GM12801 (cell line): Measurements from ENCODE around the gene CDHR3.

Source experiments
- CTCF ChIP-seq: IDR thresholded peaks from one replicate; pipeline ENCODE4 v1.5.1; 2011; ENCODE audit warnings: control low read depth; ENCODE audit not compliant: insufficient read length; ENCODE audit errors: extremely low read depth

Gene CDHR3

DNA sequence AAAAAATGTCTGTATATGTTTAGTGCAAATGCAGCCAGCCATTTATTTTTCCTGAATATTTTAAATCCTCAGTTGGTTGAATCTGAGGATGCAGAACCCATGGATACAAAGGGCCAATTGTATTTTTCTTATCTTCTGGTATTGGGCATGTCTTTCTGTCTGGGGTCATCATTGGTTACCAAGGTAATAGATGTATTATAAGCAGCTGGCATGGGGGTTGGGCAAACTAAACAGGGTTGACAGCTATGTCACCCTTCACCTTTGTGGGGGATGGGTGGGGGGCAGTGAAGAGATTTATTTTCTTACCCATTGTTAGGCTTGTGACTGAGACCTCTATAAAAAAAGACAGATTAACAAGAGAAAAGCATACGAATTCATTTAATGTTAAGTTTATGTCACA, 38.8 kb downstream of the CDHR3 start:
- TF ChIP-seq CTCF, result no peak

DNA sequence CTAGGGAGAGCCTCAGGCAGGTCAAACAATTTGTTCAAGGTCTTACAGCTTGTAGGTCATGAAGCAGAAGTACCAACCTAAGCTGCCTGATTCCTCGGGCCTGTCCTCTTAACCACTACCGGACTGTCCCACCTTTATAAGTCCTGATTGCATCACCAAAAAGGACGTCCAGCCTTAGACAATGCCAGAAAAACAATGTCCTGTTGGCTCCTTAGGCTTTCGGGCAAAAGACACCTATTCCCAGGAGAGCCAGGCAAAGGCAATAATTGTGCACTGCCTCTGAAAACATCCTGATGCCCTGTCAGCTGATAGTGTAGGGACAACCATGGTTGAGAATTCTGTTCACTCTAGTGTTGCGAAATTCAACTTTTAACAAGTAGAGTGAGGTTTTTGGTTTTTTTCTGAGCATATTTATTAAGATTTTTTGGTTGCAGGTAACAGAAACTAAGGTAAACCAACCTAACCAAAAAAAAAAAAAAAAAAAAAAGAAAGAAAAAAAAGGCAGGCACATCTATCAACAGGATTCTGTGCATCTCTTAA, 40.5 kb downstream of the CDHR3 start:
- no peak for TF ChIP-seq CTCF

- TF ChIP-seq CTCF, result no peak
These were observed 43.8 kb downstream of the CDHR3 start for GRCh38 chr7:106006906-106007305.

DNA sequence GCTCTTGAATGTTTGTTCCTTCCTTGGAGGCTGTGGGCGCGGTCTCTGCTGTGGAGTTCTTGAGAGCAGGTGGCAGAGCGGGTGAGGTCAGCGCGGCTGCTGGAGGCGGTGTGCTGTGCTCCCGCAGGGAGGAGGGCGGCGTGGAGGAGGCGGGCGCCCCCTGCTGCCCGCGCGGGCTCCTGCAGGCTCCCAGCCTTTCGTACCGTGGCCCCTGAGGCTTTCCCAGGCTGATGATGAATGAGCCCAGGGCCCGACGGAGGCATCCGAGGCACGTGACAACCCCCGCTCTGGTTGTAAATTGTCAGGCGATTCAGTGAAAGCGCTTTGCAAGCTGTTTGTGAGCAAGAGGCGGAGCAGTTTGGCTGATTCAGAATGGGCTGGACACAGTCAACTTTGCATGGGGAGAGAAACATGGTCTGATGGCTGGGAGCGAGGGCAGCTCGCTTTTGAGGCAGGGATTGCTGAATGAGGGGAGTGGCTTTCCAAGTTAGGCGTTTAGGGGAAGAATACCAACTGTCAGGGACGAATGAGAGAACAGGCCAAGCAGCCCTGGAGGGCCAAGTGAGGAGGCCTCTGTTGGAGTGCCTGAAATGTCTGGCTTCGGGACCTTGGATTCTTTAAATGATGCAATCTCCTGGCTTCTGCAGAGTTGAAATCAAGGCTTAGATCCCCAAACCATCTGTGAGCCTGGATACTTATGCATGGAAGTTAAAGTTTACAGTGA, 46.6 kb downstream of the CDHR3 start:
- no peak for TF ChIP-seq CTCF

DNA sequence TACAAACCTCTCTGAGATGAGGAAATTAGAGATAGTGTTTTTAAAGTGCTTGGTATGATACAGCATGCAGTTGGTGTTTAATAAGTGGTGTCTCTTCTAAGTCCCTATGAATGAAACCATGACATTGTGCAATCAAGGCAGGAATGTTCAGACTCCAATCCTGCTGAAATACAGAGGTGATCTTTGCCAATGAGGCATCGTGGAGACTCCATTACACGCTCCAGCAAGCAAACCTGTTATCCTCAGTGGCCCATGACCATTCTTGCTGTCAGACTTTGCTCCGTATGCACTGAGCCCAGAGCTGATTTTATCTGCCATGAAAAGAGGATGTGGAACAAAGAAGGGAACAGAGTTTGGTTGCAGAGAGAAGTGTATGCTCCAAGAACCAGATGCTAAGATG, 47.3 kb downstream of the CDHR3 start:
- TF ChIP-seq CTCF, result no peak

- TF ChIP-seq CTCF, result no peak
These were observed 47.8 kb downstream of the CDHR3 start for GRCh38 chr7:106010866-106011265.

DNA sequence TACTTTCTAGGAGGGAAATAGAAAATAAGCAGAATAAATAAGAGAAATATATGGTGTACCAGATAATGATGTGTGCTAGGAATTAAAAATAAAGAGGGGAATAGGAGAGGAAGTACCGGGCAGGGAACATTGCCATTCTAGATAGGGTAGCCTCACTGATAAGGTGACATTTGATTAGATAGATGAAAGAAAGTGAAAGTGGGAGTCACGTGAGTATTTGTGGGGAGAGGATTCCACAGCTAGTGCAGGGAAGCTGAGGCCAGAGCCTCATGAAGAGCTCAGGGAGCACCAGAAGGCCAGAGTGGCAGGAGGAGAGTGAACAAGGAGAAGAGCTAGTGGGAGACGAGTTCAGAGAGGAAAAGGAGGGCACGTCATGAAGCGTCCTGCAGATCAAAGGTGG, 49.1 kb downstream of the CDHR3 start:
- no peak for TF ChIP-seq CTCF
